NT2/D1 (cell line): ENCODE data around the gene RDH13.

ENCODE experiments used
- DNase-seq: peaks from one replicate; pipeline ENCODE4 v3.0.0-alpha.2; 2011; ENCODE audit warnings: low read depth, low spot score
- H3K27me3 ChIP-seq: 2 replicates; pipeline ENCODE4 v1.6.0; 2011; ENCODE audit warnings: mild to moderate bottlenecking; ENCODE audit not compliant: insufficient read length, insufficient read depth
- H3K36me3 ChIP-seq: 2 replicates; pipeline ENCODE4 v1.6.1; 2011; ENCODE audit warnings: mild to moderate bottlenecking, low read length, mixed read lengths; ENCODE audit not compliant: insufficient read depth, insufficient read length
- H3K4me1 ChIP-seq: 2 replicates; pipeline ENCODE4 v1.5.1; 2011; ENCODE audit not compliant: insufficient read depth, insufficient read length
- H3K4me3 ChIP-seq: 2 replicates; pipeline ENCODE4 v1.5.1; 2011; ENCODE audit warnings: low read depth; ENCODE audit not compliant: insufficient read length
- H3K9ac ChIP-seq: 2 replicates; pipeline ENCODE4 v1.6.0; 2011; ENCODE audit warnings: low read depth; ENCODE audit not compliant: insufficient read length
- H3K9me3 ChIP-seq: 2 replicates; pipeline ENCODE4 v1.5.1; 2011; ENCODE audit warnings: mild to moderate bottlenecking, low read length; ENCODE audit not compliant: insufficient read depth
- SUZ12 ChIP-seq: IDR thresholded peaks from 2 replicates; pipeline ENCODE4 v1.6.1; 2011; ENCODE audit not compliant: insufficient read length, insufficient read depth; ENCODE audit errors: extremely low read depth
- YY1 ChIP-seq: IDR thresholded peaks from 2 replicates; pipeline ENCODE4 v1.6.1; 2011; ENCODE audit not compliant: insufficient read length, insufficient read depth
- ZNF274 ChIP-seq: IDR thresholded peaks from 2 replicates; pipeline ENCODE4 v1.6.1; 2011; ENCODE audit warnings: mild to moderate bottlenecking, low read depth, low read length

RDH13 gene

DNA sequence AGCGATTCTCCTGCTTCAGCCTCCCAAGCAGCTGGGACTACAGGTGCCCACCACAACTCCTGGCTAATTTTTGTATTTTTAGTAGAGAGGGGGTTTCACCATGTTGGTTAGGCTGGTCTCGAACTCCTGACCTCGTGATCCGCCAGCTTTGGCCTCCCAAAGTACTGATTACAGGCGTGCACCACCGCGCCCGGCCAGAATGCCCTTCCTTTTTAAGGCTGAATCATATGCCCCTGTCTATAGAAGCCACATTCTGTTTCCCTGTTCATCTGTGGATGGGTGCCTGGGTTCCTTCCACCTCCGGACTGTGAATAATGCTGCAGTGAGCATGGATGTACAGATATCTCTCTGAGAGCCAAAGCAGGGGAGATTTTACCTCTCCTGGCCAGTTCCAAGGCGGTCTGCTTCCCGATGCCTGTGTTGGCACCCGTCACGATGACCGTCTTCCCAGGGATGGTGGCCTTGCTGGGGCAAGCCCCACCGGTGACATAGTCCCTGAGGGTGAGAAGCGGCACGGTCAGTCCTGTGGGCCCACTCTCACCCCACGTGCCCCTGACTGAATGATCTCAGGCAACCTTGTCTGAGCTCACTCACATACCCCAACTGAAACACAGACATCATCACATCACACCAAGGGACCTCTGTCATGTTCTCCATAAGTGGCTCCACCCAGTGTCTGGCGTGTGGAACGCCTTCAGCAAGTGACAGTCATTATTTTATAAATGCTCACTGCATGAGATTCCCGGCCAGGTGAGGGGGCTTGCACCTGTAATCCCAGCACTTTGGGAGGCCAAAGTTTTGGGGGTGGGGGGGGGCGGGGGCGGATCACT, 4.0 kb downstream of the RDH13 start:
- Histone ChIP-seq H3K9me3 (no peaks in the 10 kb centered on the region), H3K4me1 (peaks cover 4% of the 10 kb centered on the region), H3K27me3 (peaks cover 9% of the 10 kb centered on the region), H3K4me3 (no peak overlapping the region), H3K9ac (no peak overlapping the region), H3K36me3 (peaks cover 27% of the 10 kb centered on the region)
- DNase-seq: no peak
- TF ChIP-seq ZNF274: no peak
- TF ChIP-seq YY1: no peak
- no peak for TF ChIP-seq SUZ12

DNA sequence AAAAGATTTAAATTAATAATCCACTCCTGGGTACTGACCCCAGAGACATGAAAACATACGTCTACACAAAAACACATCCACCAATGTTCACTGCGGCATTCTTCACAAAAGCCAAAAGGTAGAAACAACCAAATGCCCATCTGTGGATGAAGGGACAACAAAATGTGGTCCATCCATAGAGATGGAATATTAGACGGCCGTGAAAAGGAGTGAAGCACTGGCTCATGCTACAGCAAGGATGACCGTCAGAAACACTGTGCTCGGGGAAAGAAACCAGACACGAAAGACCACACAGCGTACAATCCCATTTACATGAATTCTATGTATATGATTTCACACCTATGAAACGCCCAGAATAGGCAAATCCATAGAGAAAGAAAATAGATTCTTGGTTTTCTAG, 6.1 kb downstream of the RDH13 start:
- no peaks in the 10 kb centered on the region for H3K27me3 ChIP-seq
- H3K9ac ChIP-seq: no peak overlapping the region
- DNase-seq: no peak
- peaks cover 35% of the 10 kb centered on the region for H3K36me3 ChIP-seq
- no peaks in the 10 kb centered on the region for H3K9me3 ChIP-seq
- no peak for TF ChIP-seq YY1
- no peak for TF ChIP-seq SUZ12
- no peak for TF ChIP-seq ZNF274
- H3K4me1 ChIP-seq: no peaks in the 10 kb centered on the region
- no peak overlapping the region for H3K4me3 ChIP-seq

DNA sequence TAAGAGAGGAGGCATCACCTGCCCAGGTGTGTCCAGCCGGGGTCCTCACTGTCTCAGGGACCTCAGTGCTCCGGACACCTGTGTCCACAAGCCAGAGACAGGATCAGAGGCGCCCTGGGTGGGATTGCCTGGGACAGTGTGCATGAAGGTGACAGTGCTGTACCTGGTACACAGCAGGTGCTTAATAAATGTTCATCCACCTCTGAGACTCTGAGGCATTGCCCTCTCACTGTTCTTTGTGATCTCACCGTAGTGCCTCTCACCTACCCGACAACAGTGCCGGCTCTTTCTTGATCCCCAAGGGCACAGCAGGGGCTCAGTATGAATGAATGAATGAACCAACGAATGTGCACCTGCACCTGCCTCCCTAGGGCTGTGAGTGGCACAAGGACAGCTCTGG, 9.2 kb downstream of the RDH13 start:
- Histone ChIP-seq H3K36me3 (peaks cover 47% of the 10 kb centered on the region), H3K9ac (no peak overlapping the region), H3K27me3 (no peaks in the 10 kb centered on the region), H3K9me3 (no peaks in the 10 kb centered on the region), H3K4me1 (no peaks in the 10 kb centered on the region), H3K4me3 (no peak overlapping the region)
- no peak for DNase-seq
- no peak for TF ChIP-seq SUZ12

DNA sequence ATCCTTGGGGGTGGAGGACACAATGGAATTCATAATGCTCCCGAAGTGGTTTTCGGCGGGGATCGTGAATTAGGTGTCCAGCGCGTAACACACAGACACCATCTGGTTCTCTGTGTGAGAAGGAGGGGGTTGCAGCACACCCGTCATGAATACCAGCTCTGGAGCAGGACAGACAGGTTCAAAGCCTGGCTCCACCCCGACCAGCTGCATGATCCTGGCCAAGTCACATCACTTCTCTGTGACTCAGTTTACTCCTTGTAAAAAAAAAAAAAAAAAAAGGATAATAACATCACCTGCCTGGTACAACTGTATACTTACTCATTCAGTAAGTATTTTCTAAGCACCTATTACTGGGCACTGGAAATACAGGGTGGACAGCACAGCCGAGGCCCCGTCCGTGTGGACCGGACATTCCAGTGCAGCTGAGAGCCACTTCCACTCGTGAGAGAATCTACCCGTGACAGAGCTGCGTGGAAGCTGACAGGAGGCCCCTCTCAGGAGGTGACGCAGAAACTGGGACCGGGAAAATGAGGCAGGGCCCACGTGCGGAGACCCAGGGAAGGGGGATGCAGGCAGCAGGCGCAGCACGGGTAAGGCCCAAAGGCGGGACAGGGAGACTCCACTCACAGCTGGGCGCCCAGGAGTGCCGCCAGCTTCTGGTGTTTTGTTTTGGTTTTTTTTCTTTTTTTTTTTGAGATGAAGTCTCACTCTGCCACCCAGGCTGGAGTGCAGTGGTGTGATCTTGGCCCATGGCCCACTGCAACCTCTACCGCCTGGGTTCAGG, 12.0 kb downstream of the RDH13 start:
- Histone ChIP-seq H3K4me1 (no peaks in the 10 kb centered on the region), H3K27me3 (no peaks in the 10 kb centered on the region), H3K4me3 (no peak overlapping the region), H3K9me3 (no peaks in the 10 kb centered on the region), H3K36me3 (peaks cover 57% of the 10 kb centered on the region), H3K9ac (no peak overlapping the region)
- DNase-seq: no peak
- TF ChIP-seq SUZ12: no peak
- no peak for TF ChIP-seq YY1
- TF ChIP-seq ZNF274: no peak

GRCh38 chr19:55048446-55048845, 14.5 kb downstream of the RDH13 start:
- H3K27me3 ChIP-seq: no peaks in the 10 kb centered on the region
- H3K36me3 ChIP-seq: peaks cover 56% of the 10 kb centered on the region
- no peak for TF ChIP-seq SUZ12
- H3K4me1 ChIP-seq: no peaks in the 10 kb centered on the region
- DNase-seq: no peak
- H3K9ac ChIP-seq: no peak overlapping the region
- no peaks in the 10 kb centered on the region for H3K9me3 ChIP-seq
- H3K4me3 ChIP-seq: no peak overlapping the region

- Histone ChIP-seq H3K27me3 (no peaks in the 10 kb centered on the region), H3K4me3 (no peak overlapping the region), H3K9ac (no peak overlapping the region), H3K9me3 (no peaks in the 10 kb centered on the region), H3K36me3 (peaks cover 57% of the 10 kb centered on the region), H3K4me1 (no peaks in the 10 kb centered on the region)
- TF ChIP-seq YY1 (no peak), ZNF274 (no peak), SUZ12 (no peak)
- no peak for DNase-seq
Observed at GRCh38 chr19:55047951-55048350, 15.0 kb downstream of the RDH13 start.

DNA sequence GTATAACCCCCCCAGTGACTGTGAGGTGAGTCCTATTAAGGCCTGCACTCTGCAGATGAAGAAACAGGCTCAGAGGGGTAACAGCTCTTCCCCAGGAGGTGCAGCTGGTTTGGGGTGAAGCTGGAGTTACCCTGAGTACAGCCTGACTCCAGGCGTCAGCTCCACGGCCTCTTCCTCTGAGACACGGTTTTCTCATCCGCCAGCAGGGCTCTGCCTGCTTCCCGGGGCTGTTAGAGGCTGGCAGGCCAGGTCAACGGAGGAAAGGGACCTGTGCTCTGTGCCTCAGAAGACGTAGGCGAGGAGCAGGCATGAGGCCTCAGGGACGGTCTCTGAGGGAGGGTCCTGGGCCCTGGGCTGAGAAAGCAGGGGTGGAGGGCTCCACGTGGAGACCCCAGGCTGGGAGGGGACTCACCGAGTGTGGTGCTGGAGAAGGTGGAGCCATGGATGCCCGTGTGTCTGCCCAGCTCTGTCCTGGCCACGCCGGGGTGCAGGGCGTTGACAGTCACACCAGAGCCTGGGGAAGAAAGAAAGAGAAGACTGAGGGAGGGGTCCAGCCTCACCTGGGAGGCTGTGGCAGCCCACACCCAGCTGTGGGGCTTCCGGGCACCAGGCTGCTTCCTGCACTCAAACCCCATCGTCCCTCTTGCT, 15.8 kb downstream of the RDH13 start:
- no peaks in the 10 kb centered on the region for H3K27me3 ChIP-seq

More for the DNA sequence above, 15.8 kb downstream of the RDH13 start:
- Histone ChIP-seq H3K9me3 (no peaks in the 10 kb centered on the region), H3K4me3 (no peak overlapping the region), H3K36me3 (peaks cover 61% of the 10 kb centered on the region), H3K4me1 (no peaks in the 10 kb centered on the region), H3K9ac (no peak overlapping the region)
- TF ChIP-seq ZNF274 (no peak), SUZ12 (no peak), YY1 (no peak)
- no peak for DNase-seq
